ENCODE measurements around the gene FCMR.
A peak's percentile ranks its signal among the peaks of the same experiment; 100 is the strongest.
"Not testable (repeated sequence)": the region's sequence is repeated elsewhere in the genome, so short reads cannot be mapped to it uniquely, and the experiment has no call there.

The FCMR gene

DNA sequence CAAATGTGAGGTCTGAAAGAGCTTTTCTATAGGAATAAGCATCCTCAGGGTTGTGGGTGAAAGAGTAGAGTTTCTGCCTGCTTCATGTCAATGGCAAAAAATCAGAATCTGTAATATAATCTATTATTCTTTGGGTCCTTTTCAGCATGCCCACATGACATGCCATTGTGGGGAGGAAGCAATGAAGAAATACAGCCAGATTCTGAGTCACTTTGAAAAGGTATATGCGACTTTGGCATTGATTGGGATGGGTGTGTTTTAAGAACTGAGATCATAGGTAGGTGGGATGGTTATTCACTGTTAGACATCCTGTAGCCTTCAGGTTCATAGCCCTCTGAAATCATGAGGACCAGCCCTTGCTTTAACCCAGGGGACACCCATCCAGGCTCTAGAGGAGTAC lies 54.5 kb downstream of the FCMR start:
- no peak for DNase-seq

DNA sequence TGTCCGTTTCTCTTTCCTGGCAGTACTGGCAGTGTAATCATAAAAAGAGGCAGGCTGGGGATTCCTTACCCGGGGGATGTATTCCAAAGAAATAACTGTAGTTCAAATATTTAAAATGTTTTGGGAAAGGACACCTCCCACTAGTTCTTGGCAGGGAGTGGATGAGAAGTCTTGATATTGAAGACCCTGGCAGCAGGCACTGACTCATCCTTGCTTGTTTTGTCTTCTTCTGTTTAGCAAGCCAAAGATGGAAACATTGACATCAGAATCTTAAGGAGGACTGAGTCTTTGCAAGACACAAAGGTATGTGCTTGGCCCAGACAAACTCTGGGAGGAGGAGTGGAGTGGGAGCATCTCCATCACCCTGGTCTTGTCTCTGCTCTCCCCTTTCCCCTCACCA lies 55.7 kb downstream of the FCMR start:
- DNase-seq, result no peak

DNA sequence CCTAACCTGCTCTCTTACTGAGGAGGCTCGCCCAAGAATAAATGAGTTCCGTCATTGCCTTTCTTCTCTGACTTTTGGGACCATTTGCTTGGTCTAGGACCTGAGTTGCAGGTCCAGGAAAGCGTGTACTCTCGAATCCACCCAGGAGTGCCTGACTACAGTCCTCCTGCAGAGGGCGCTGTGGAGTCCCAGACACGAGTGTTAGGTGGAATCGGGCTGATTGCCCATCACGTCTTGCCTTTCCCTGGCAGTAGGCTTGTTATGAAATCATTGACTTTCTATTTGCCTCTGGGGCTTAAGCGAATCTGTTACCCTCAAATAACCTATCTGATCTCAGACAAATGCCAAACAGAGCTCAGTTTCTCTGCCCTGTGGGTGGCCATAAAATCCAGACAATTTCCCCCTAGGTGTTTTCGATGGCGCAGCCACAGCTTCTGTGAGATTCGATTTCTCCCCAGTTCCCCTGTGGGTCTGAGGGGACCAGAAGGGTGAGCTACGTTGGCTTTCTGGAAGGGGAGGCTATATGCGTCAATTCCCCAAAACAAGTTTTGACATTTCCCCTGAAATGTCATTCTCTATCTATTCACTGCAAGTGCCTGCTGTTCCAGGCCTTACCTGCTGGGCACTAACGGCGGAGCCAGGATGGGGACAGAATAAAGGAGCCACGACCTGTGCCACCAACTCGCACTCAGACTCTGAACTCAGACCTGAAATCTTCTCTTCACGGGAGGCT lies 56.6 kb downstream of the FCMR start, which contains the start of gene IL20:
Gene IL20 (plus strand): TSS at position 685 of the 733 bp plus-strand sequence. CDS start 230 bp downstream, outside the sequence.
- DNase-seq, result peak; percentile 85

DNA sequence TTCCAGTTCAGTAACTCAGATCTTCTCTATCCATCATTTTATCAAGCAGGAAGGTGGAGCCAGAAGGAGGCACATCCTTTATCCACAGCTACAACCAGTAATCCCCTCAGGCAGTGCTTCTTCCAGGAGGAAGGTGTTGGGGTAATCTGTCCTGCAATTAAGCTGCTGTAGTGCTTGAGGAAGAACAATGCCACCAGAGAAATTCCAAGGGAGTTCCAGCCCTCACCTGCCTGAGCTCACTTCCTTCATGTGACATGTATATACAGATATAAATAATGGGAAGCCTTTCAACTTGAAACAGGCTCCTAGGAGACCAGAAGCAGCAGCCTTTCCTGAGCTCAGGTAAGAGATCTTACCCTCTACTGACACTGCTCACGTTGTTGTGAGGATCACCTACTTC lies 58.5 kb downstream of the FCMR start:
- DNase-seq, result no peak

DNA sequence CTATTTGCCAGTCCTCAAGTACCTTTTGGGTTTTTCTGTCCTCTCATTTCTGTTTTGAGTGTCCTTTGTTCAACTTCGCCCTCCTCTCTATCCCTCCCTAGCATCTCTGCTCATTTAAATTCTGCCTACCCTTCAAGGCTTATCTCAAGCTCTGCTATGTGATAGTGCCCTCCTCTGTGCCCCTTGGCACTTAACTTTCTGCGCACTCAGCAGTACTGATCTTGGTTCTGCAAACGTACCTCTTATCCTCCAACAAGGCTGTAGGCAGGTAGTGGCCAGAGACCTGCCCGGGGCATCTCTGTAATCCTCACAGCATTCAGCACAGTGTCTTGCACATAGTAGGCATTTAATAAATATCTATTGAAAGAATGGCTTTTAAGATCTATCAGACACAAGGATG lies 61.6 kb downstream of the FCMR start:
- no peak for DNase-seq

DNA sequence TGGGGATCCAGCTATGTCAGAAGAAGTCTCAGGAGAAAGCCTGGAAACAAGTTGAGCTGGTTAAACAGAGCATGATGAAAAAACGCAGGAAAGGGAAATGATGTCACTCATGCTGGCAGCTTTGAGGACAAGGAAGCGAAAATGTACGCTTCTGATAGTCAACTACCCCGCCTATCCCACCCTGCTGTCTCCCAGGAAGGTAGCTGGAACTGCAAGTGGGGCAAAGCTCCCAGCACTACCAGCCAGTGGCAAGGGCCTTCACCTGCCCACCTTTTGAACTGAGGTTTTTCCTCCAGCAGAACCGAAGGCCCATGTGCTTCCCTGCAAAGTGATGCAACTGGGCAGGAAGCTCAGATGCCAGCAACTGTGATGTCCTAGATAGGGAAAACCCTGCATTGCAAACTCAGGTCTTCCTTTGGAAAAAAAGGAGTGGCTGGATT lies 62.6 kb downstream of the FCMR start:
- no peak for DNase-seq

DNA sequence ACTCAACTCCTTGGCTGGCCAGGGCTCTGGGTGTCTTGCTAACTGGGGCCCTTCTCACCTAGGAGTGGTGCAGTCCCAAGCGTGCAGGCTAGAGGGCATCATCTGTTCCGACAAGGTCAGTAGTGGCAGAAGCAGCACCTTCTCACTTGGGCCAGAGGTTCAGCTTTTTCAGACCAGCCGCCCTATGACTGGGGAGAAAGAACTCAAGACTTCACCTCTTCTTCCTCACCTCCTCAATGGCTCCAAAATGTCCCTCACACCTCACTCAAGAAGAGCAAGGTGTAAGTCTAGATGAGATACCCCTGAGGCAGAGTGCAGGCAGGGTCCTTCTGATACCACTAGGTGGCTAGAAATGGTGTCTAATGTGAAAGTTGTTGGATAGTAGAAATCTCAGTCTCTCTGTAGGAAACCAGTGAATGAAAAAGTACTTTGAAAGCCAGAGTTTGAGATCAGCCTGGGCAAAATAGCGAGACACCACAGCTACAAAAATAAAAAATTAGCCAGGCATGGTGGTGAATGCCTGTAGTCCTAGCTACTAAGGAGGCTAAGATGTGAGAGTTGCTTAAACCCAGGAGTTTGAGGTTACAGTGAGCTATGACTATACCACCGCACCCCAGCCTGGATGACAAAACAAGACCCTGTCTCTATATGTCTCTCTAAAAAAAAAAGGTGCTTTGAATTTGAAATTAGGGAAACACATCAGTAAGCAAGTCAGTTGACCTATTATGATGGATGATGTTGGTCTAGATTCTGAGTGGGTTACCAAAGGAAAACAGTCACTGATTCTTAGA lies 64.9 kb downstream of the FCMR start:
- DNase-seq, result no peak

DNA sequence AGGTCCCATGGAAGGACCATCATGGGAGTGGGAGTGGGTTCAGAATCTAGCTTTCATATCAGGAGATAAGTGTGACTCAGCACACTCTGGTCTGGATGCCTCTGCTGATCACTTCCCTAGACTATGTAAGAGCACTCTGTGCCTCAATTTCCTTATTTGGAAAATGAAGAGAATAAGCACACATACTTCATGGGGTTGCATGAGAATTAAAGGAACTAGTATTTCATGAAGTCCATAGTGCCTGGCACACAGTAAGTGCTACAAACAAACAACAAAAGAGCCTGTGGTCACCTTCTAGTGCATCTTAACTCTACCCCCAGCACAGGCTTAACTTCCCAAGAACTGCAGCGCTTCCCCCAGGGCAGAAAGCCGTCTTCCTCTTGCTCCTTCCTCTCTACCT lies 65.9 kb downstream of the FCMR start:
- no peak for DNase-seq

DNA sequence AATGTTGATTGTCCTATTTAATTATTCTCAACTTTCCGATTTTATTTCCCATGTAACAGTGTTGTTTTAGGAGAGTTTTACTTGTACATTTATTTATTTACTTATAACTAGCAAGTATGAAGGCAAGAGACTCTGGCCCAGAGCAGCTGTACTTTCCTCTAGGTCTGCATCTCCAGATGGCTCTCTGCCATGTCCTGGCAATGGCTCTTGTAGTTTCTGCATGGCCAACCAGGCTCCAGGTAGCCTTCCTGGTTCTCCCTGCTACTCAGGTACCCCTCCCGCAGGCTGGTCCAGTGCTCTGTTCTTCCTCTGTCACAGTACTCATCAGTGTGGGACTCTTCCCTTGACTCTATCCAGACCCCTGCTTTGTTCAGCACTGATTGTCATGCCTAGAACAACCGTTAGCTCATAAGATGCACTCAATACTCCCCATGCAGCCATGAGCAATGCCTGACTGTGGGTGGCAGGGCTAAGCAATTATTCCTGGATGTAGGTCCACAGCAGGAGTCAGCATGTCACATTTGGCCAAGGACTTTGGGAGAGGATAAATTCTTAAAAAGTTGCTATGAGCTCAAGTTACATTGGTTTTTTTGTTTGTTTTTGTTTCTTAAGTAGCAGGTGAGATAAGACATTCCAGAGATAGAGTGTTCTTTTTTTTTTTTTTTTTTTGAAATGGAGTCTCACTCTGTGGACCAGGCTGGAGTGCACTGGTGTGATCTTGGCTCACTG lies 67.2 kb downstream of the FCMR start:
- DNase-seq, result no peak

DNA sequence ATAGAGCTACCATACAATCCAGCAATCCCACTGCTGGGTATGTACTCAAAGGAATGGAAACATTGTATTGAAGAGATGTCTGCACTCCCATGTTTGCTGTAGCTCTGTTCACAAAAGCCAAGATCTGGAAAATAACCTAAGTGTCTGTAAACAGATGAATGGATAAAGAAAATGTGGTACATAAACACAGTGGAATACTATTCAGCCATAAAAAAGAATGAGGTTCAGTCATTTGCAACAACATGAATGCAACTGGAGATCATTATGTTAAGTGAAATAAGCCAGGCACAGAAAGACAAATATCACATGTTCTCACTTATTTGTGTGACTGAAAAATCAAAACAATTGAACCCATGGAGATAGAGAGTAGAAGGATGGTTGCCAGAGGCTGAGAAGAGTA lies 68.0 kb downstream of the FCMR start:
- not testable (repeated sequence) for DNase-seq

All from hematopoietic multipotent progenitor cell treated with erythropoietin and hydrocortisone succinate and interleukin-3 and kit ligand, for 4 days (in vitro differentiated cells).